ENCODE measurements around the gene CCNY. TPM values are rescaled to one million over a fixed set of nuclear protein-coding genes. Genes with fewer than 3 reads are reported as not detected.

Gene CCNY
- total RNA-seq, 1 experiment from 2014 or later = 51.9 TPM

DNA sequence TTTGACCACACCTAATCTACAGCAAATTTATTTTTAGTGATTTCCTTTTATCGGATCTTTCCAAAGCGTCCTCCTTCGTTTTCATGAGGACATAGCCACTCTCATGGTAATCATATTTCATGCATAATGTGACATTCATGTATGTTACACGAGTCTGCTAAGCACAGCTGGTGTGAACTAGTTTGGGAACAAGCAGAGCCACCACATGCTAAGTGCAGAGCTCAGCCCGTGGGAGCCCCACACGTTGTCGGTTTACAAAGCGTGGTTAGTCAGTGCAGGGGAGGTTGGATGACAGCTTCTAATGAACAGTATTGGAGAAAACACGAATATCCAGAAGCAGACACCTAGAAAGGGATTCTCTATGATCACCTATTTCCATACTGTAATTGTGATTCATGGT is 190.4 kb downstream of the CCNY start:
- no peak overlapping the region for H3K4me3 ChIP-seq (ENCODE audit: low read depth in 2 of 2, low read length in 2 of 2)
- ChIA-PET POLR2A (no interaction called here), CTCF (no interaction called here)
- no peaks in the 10 kb centered on the region for H3K27me3 ChIP-seq (ENCODE audit: control insufficient read depth, insufficient read depth, low read length)
- in situ Hi-C loops (cut with HindIII; ENCODE audit: low pct_unique_long_range_greater_than_20kb, low sequenced_read_pairs) = no loop called here
- ATAC-seq = no peak
- TF ChIP-seq, protein P1, sequence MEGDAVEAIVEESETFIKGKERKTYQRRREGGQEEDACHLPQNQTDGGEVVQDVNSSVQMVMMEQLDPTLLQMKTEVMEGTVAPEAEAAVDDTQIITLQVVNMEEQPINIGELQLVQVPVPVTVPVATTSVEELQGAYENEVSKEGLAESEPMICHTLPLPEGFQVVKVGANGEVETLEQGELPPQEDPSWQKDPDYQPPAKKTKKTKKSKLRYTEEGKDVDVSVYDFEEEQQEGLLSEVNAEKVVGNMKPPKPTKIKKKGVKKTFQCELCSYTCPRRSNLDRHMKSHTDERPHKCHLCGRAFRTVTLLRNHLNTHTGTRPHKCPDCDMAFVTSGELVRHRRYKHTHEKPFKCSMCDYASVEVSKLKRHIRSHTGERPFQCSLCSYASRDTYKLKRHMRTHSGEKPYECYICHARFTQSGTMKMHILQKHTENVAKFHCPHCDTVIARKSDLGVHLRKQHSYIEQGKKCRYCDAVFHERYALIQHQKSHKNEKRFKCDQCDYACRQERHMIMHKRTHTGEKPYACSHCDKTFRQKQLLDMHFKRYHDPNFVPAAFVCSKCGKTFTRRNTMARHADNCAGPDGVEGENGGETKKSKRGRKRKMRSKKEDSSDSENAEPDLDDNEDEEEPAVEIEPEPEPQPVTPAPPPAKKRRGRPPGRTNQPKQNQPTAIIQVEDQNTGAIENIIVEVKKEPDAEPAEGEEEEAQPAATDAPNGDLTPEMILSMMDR (IDR thresholded peaks at IDR 0.05) = no peak
- TF ChIP-seq SIN3A (IDR thresholded peaks at IDR 0.05; ENCODE audit: borderline replicate concordance, insufficient read depth, low read depth, low read length) (no peak), REST (IDR thresholded peaks at IDR 0.05; ENCODE audit: insufficient read depth in 1 of 2, low read depth in 2 of 2, low read length in 1 of 2) (no peak)
- DNase-seq (ENCODE audit: low read depth, low spot score) = no peak
- no peaks in the 10 kb centered on the region for H3K9me3 ChIP-seq (ENCODE audit: control insufficient read depth, insufficient read depth, low read depth, low read length)
- H3K27ac ChIP-seq (ENCODE audit: low read length) = no peak overlapping the region
- intact Hi-C loops (cut with micrococcal nuclease; ENCODE audit: unreplicated experiment) = no loop called here
- no peaks in the 10 kb centered on the region for H3K4me1 ChIP-seq (ENCODE audit: control insufficient read depth, insufficient read depth, low read length)
- no peaks in the 10 kb centered on the region for H3K36me3 ChIP-seq (ENCODE audit: control insufficient read depth, insufficient read depth, low read length)
- no TSS peak for BruUV-seq (replicated peaks)

DNA sequence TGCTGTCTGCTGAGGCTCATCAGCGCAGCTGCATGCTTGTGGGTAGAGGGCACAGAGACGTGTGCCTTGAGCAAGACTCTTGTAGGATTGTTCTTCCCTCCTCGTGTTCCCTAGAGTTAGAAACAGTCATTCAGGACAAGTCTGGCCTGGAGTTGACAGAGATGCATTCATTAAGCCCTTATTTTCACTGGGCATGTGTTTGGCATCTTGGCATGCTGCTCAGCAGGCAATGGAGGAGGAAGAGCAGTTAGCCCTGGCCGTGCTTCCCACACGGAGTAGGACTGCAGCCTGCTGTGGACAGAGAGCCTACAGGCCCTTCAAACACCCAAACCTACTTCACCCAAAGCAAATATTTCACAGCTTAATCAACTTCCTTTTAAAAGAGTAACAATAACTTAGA is 195.8 kb downstream of the CCNY start:
- intact Hi-C loops (cut with micrococcal nuclease; ENCODE audit: unreplicated experiment) = no loop called here
- no peaks in the 10 kb centered on the region; the same call in 1 of the 2 replicates for H3K36me3 ChIP-seq (ENCODE audit: control insufficient read depth, insufficient read depth, low read length)
- in situ Hi-C loops (cut with HindIII; ENCODE audit: low pct_unique_long_range_greater_than_20kb, low sequenced_read_pairs) = no loop called here
- 0 out of 2 replicates have a peak, but pooled peaks cover 3% of the 10 kb centered on the region for H3K9me3 ChIP-seq (ENCODE audit: control insufficient read depth, insufficient read depth, low read depth, low read length)
- H3K27ac ChIP-seq (ENCODE audit: low read length) = no peak overlapping the region
- POLR2A ChIA-PET = no interaction called here
- H3K27me3 ChIP-seq (ENCODE audit: control insufficient read depth, insufficient read depth, low read length) = no peaks in the 10 kb centered on the region
- no TSS peak for BruUV-seq (replicated peaks)
- CTCF ChIA-PET = no interaction called here
- ATAC-seq (no peak), DNase-seq (ENCODE audit: low read depth, low spot score) (no peak)
- H3K4me1 ChIP-seq (ENCODE audit: control insufficient read depth, insufficient read depth, low read length) = no peaks in the 10 kb centered on the region
- TF ChIP-seq, protein P1 (IDR thresholded peaks at IDR 0.05) = no peak
- no peak for TF ChIP-seq REST (IDR thresholded peaks at IDR 0.05; ENCODE audit: insufficient read depth in 1 of 2, low read depth in 2 of 2, low read length in 1 of 2)
- H3K4me3 ChIP-seq (ENCODE audit: low read depth in 2 of 2, low read length in 2 of 2) = no peak overlapping the region

All from Panc1 (cell line).